Activated T-cell treated with anti-CD3 and anti-CD28 coated beads, Interleukin-2, amount 50 U/mL, for 1 hour (primary cell): Measurements from ENCODE around the gene TGM2.
"Not testable (repeated sequence)": the region's sequence is repeated elsewhere in the genome, so short reads cannot be mapped to it uniquely, and the experiment has no call there.

Source experiments
- DNase-seq: peaks from one replicate; pipeline ENCODE4 v3.0.0-alpha.2; 2020

Gene TGM2

DNA sequence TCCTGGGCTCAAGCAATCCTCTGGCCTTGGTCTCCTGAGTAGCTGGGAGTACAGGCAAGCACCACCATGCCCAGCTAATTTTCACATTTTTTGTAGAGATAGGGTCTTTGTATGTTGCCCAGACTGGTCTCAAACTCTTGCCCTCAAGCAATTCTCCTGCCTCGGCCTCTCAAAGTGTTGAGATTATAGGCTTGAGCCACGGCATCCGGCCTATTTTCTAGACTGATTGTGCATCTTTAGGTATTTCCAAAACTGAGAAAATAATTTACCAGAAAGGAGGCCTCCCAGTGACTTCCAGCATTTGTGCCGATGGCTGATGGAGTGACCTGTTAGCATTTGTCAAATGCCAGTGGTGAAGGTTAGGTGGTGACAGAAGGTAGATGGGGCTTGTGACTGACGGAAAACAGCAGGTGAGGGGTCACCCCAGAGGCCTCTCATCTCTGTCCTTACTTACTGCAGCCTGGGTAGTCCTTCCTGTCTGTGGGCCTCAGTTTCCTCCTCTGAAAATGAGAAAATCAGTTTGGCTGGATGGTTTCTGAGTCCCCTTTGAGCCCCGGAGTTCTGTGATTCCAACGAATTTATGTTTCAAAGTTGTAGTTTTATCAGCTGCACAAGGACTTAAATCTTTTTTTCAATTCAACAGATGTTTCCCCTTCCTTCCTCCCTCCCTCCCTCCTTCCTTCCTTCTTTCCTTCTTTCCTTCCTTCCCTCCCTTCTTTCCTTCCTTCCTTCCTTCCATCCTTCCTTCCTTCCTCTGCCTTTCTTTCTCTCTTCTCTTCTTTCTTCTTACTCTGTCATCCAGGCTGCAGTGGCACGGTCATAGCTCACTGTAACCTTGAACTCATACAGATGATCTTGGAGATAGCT, 53.5 kb downstream of the TGM2 start:
- DNase-seq = no peak

DNA sequence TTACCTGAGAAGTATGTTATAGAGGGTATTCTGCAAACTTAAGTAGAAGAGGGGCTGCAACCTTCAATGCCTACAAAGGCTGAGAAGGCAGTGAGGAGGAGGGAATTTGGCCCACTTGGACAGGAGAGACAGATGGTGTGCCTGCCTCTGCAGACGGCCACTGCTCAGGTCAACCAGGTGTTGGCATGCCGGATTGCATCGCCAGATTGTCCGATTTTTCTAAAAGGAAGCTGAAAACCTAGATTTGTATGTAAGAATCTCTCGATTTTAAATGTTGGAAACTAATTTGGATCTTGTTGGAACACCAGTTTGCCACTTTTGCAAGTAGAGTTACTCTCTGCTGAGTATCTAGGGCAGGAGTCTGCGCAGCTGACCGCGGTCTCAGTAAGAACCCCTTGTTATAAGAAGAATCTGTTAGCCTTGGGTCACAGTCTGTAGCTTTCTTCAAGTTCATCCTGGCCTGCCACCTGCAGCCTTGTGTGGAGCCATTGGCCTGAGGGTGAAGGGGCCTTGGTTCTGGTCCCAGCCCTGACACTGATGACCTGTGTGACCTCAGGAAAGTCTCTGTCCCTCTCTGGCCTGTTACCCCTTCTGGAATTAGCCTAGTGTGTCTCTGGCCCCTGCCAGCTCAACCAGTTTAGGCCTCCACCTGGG, 54.4 kb downstream of the TGM2 start:
- no peak for DNase-seq

GRCh38 chr20:38109591-38110524, 55.2 kb downstream of the TGM2 start:
- no peak for DNase-seq

GRCh38 chr20:38108986-38109541, 56.0 kb downstream of the TGM2 start:
- DNase-seq = no peak

GRCh38 chr20:38108438-38108985, 56.6 kb downstream of the TGM2 start:
- DNase-seq = no peak

DNA sequence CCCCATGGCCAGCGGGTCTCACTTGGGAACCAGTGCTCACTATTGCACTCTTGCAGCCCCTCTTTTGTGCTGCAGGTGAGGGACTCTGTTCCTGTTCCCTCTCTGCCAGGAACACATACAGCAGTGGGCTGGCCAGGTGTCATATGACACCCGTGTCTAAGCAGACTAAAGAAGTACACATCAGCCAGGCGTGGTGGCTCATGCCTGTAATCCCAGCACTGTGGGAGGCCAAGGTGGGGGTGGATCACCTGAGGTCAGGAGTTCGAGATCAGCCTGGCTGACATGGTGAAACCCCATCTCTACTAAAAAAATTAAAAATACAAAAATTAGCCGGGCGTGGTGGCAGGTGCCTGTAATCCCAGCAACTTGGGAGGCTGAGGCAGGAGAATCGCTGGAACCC, 57.2 kb downstream of the TGM2 start:
- not testable (repeated sequence) for DNase-seq

DNA sequence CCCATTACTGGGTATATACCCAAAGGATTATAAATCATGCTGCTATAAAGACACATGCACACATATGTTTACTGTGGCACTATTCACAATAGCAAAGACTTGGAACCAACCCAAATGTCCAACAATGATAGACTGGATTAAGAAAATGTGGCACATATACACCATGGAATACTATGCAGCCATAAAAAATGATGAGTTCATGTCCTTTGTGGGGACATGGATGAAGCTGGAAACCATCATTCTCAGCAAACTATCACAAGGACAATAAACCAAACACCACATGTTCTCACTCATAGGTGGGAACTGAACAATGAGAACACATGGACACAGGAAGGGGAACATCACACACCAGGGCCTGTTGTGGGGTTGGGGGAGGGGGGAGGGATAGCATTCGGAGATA, 57.7 kb downstream of the TGM2 start:
- not testable (repeated sequence) for DNase-seq

- no peak for DNase-seq
These were observed 58.6 kb downstream of the TGM2 start for GRCh38 chr20:38106461-38106860.

DNA sequence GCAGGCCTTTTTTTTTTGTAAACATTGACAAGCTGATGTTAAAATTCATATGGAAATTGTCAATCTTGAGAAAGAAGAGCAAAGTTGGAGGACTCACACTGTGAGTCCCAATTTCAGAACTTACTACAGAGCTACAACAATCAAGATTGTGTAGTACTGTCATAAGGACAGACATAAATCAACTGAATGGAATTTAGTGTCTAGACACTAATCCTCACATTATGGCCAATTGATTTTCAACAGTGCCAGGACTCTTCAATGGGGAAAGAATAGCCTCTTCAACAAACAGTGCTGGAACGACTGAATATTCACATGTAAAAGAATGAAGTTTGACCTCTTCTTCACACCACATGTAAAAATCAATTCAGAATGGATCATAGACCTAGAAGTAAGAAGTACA, 60.8 kb downstream of the TGM2 start:
- no peak for DNase-seq

- DNase-seq = not testable (repeated sequence)
These were observed 62.9 kb downstream of the TGM2 start for GRCh38 chr20:38102206-38102605.

DNA sequence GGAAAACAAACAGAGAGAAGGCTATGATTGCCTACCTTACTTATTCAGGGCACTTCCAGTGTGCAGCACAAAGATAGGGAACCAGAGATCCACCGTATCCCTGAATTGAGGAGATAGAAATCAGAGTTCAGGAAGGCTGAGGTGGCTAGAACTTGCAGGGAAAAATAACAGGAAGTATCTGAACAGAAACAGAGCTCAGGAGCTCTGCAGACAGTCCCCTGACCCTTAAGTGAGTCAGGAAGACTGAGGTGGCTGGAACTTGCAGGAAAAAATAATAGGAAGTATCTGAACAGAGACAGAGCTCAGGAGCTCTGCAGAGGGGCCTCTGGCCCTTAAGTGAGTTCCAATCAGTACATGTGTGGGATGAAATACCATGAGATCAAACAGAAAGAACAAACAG, 66.1 kb downstream of the TGM2 start:
- DNase-seq = no peak

DNA sequence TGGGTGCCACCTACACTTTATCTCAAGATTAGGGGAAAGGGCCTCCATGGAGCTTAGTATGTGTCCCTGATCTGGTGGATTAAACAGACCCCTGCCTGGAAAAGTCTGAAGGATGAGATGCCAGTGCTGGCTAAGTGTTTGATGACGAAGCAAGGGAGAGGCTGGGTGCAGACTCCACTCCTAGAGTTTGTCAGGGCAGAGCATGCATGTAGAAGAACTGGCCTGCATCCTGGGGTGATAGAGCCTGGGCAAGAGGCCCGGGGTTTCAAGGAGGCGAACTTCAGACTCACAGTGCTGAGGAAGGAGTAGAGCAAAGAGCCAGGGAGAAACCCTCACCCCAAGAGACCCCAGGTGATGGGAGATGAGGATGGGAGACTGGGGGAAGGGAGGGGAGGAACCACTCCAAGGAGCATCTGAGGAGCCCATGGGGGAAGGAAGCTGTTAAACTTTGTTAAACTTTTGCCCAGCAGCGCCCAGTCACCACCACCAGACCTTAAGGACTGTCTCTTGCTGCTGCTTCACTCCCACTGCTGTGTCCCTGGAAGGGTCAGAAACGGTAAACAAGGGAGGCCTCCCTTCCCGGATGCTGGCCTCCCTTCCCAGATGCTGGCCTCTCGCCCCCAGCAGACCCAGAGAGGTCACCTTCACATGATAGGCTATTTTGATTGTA, 69.9 kb downstream of the TGM2 start:
- DNase-seq = no peak

- no peak for DNase-seq
These were observed 70.6 kb downstream of the TGM2 start for GRCh38 chr20:38094373-38094891.

DNA sequence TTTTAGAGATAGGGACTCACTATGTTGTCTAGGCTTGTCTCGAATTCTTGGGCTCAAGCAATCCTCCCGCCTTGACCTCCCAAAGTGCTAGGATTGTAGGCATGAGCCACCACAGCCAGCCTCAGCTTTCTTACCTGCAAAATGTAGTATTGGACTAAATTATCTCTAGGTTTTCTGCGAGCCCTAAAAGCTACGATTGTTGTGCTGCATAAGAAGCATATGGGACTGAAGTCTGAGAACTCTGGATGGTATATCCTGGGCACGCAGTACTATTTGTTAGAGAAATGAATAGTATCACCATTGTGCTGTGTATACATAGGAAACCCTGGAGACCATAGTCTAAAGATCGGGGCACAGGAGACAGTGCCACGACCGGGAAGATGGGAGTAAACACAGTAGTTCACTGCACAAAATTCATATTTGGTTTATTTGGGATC, 71.4 kb downstream of the TGM2 start:
- DNase-seq = no peak

GRCh38 chr20:38092915-38093314, 72.2 kb downstream of the TGM2 start:
- no peak for DNase-seq

DNA sequence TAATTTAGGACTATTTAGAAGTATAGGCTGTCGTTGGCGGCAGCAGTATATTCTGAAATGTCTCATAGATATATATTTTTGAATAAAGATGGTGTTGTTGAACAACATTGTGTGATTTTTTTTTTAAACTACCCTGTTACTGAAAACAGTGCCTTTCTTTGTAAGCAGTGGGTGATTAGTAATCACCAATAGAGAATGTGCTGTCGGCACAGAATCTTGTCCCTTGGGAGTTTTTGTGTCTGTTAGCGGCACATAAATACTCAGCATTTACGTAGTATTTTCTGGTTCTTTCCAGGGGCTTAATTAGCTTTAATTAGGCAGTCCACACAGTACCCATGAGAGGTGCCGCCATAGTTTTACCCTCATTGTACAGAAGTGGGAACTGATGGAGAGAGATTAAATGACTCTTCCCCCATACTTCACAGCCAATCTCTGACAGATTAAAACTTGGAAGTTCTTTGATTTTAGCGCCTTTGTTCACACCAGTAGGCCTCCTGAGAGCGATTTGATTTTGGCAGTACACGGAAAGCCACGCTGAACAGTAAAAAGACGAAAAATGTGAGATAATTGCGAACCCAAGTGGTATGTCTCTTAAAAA, 72.7 kb downstream of the TGM2 start:
- DNase-seq = no peak

- DNase-seq = no peak
These were observed 73.4 kb downstream of the TGM2 start for GRCh38 chr20:38091441-38092216.

GRCh38 chr20:38090061-38090460, 75.0 kb downstream of the TGM2 start:
- DNase-seq = no peak

DNA sequence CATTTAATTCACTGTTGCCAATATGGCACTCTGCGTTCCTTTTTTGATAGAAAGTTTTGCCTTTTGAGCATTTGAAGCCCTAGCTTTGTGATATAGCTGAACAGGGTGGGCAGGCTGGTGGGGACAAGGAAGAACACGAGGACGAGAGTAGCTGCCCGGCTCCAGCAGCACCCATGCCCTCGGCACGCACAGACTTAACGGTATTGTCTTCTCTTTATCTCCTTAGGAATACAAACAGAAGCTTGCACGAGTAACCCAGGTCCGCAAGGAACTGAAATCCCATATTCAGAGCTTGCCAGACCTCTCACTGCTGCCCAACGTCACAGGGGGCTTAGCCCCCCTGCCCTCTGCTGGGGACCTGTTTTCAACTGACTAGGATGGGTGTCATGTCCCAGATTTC, 75.6 kb downstream of the TGM2 start:
- no peak for DNase-seq

DNA sequence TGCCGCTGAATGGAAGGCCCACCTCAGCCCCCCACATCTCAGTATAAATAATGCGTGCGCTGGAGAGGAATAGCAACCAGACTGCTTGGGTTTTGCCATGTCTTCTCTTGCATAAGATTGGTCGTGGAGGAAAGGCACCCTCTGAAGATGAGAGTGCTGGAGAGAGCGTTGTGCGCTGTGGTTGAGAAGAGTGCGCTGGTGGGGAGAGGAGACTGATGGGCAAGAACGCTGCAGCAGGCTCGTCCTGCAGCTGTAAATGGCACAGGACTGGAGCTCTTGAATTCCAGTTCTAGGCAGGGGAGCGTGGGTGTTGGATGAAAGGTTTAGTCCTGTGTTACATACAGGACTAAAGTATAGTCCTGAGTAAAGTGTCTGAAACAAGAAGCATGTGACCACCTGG, 80.0 kb downstream of the TGM2 start:
- DNase-seq = no peak
